CD1c-positive myeloid dendritic cell (primary cell): ENCODE data around the gene MTRF1.
A peak's percentile ranks its signal among the peaks of the same experiment; 100 is the strongest.
"Not testable (repeated sequence)": the region's sequence is repeated elsewhere in the genome, so short reads cannot be mapped to it uniquely, and the experiment has no call there.

Experiments
- DNase-seq: peaks from one replicate; pipeline ENCODE4 v3.0.0-alpha.2; 2016; ENCODE audit errors: extremely low spot score

MTRF1 gene

GRCh38 chr13:41177616-41178015 is 85.8 kb downstream of the MTRF1 start:
- DNase-seq = peak; percentile 51

- not testable (repeated sequence) for DNase-seq
These were observed 87.8 kb downstream of the MTRF1 start for GRCh38 chr13:41175576-41175975.
